Liver (tissue), 9 donors: Measurements from ENCODE around the gene FER. TPM values are rescaled to one million over a fixed set of nuclear protein-coding genes. Genes with fewer than 3 reads are reported as not detected.

ENCODE experiments used
- DNase-seq: peaks from one replicate; pipeline ENCODE4 v3.0.0-alpha.2; 2017; ENCODE audit warnings: low spot score
- H3K27ac ChIP-seq, 2 donors: one replicate each; pipeline ENCODE4 v1.7.0; 2013; ENCODE audit warnings: inconsistent platforms in 2 of 2, low read length in 2 of 2, control low read depth in 1 of 2, low read depth in 1 of 2, mild to moderate bottlenecking in 1 of 2
- H3K27me3 ChIP-seq, 4 donors: one replicate each; pipeline versions ENCODE4 v1.6.1 to v1.7.0; 2013; ENCODE audit warnings: low read length in 3 of 4, inconsistent platforms in 1 of 4, mild to moderate bottlenecking in 1 of 4, moderate library complexity in 1 of 4; ENCODE audit not compliant: control insufficient read depth in 4 of 4, insufficient read depth in 4 of 4
- H3K36me3 ChIP-seq, 4 donors: one replicate each; pipeline versions ENCODE4 v1.6.1 to v1.7.0; 2013; ENCODE audit warnings: low read length in 3 of 4, mild to moderate bottlenecking in 3 of 4, low read depth in 1 of 4, moderate library complexity in 1 of 4; ENCODE audit not compliant: control insufficient read depth in 4 of 4, insufficient read depth in 3 of 4
- H3K4me1 ChIP-seq, 4 donors: one replicate each; pipeline versions ENCODE4 v1.6.1 to v1.7.0; 2013; ENCODE audit warnings: low read length in 3 of 4, mild to moderate bottlenecking in 3 of 4, moderate library complexity in 1 of 4; ENCODE audit not compliant: control insufficient read depth in 4 of 4, insufficient read depth in 4 of 4
- H3K4me3 ChIP-seq, 3 donors: one replicate each; pipeline versions ENCODE4 v1.6.1 to v1.7.0; 2013; ENCODE audit warnings: low read length in 3 of 3, control low read depth in 1 of 3, low read depth in 1 of 3, mild to moderate bottlenecking in 1 of 3
- H3K9ac ChIP-seq, 2 donors: one replicate each; pipeline ENCODE4 v1.7.0; 2013; ENCODE audit warnings: low read length in 2 of 2, mild to moderate bottlenecking in 2 of 2, moderate library complexity in 2 of 2, control low read depth in 1 of 2, low read depth in 1 of 2
- H3K9me3 ChIP-seq, 4 donors: one replicate each; pipeline versions ENCODE4 v1.6.1 to v1.7.0; 2013; ENCODE audit warnings: low read length in 3 of 4; ENCODE audit not compliant: control insufficient read depth in 4 of 4
- EGR1 ChIP-seq, 2 donors: IDR thresholded peaks; 2 replicates each; pipeline ENCODE4 v1.6.1; 2016 to 2018; ENCODE audit warnings: antibody characterized with exemption in 2 of 2, low read depth in 2 of 2
- FOXA1 ChIP-seq: IDR thresholded peaks from 2 replicates; pipeline ENCODE4 v1.6.1; 2016; ENCODE audit warnings: antibody characterized with exemption
- FOXA2 ChIP-seq: IDR thresholded peaks from 2 replicates; pipeline ENCODE4 v1.6.1; 2016; ENCODE audit warnings: antibody characterized with exemption
- GABPA ChIP-seq, 2 donors: IDR thresholded peaks in 1 of 2; conservative IDR thresholded peaks in 1 of 2; 2 replicates each; pipeline ENCODE4 v1.6.1; 2016; ENCODE audit warnings: antibody characterized with exemption in 2 of 2, mild to moderate bottlenecking in 1 of 2, moderate library complexity in 1 of 2
- HNF4A ChIP-seq, 2 donors: conservative IDR thresholded peaks; 2 replicates each; pipeline ENCODE4 v1.6.1; 2016; ENCODE audit warnings: antibody characterized with exemption in 2 of 2, mild to moderate bottlenecking in 2 of 2
- HNF4G ChIP-seq: IDR thresholded peaks from 2 replicates; pipeline ENCODE4 v1.6.1; 2016; ENCODE audit warnings: antibody characterized with exemption
- JUND ChIP-seq, 2 donors: IDR thresholded peaks; 2 replicates each; pipeline ENCODE4 v1.6.1; 2016; ENCODE audit warnings: antibody characterized with exemption in 2 of 2
- MAX ChIP-seq: IDR thresholded peaks from 2 replicates; pipeline ENCODE4 v1.6.1; 2016; ENCODE audit warnings: antibody characterized with exemption
- NR2F2 ChIP-seq: IDR thresholded peaks from 2 replicates; pipeline ENCODE4 v1.6.1; 2016; ENCODE audit warnings: antibody characterized with exemption
- RAD21 ChIP-seq, 2 donors: IDR thresholded peaks; 2 replicates each; pipeline ENCODE4 v1.6.1; 2016; ENCODE audit warnings: antibody characterized with exemption in 2 of 2, mild to moderate bottlenecking in 2 of 2
- REST ChIP-seq: IDR thresholded peaks from 2 replicates; pipeline ENCODE4 v1.6.1; 2016; ENCODE audit warnings: antibody characterized with exemption, mild to moderate bottlenecking
- RXRA ChIP-seq, 2 donors: IDR thresholded peaks; 2 replicates each; pipeline ENCODE4 v1.6.1; 2017 to 2018; ENCODE audit warnings: antibody characterized with exemption in 2 of 2, mild to moderate bottlenecking in 1 of 2
- SP1 ChIP-seq: IDR thresholded peaks from 2 replicates; pipeline ENCODE4 v1.6.1; 2018; ENCODE audit warnings: antibody characterized with exemption, mild to moderate bottlenecking
- TAF1 ChIP-seq: conservative IDR thresholded peaks from 2 replicates; pipeline ENCODE4 v1.6.1; 2016; ENCODE audit warnings: antibody characterized with exemption, mild to moderate bottlenecking
- YY1 ChIP-seq: IDR thresholded peaks from 2 replicates; pipeline ENCODE4 v1.6.1; 2016; ENCODE audit warnings: antibody characterized with exemption, mild to moderate bottlenecking
- WGBS: extraction: QIAGEN DNeasy Blood & Tissue Kit; methylation state at CpG from one replicate; pipeline ENCODE4 v1.1.7; 2013; 5-methylcytosine and 5-hydroxymethylcytosine counted together
- polyA plus RNA-seq, 2 donors: library from polyadenylated mRNA; stranded (reverse) in 1 of 2; unstranded in 1 of 2; fragments of 200-250 nt in 1 of 2; fragments of >200 nt in 1 of 2; fragmentation: Nextera tagmentation in 1 of 2; extraction: Ambion mirVana in 1 of 2; gene quantifications; one replicate each; pipeline versions ENCODE4 v1.2.1 to v1.2.3, GENCODE V29; 2013 to 2015
- total RNA-seq, 2 donors: library from RNA; depleted of rRNA; stranded (reverse); fragments of >200 nt; gene quantifications; one replicate each; pipeline ENCODE4 v1.2.3, GENCODE V29; 2014
- TF ChIP-seq, protein P1 (sequence below): IDR thresholded peaks from 2 replicates; pipeline ENCODE4 v1.6.1; 2016; ENCODE audit warnings: antibody characterized with exemption
- TF ChIP-seq, protein P2 (sequence below): IDR thresholded peaks from 2 replicates; pipeline ENCODE4 v1.6.1; 2016; ENCODE audit warnings: antibody characterized with exemption
- TF ChIP-seq, protein P3 (sequence below): fragments of 150-350 bp; IDR thresholded peaks from 2 replicates; pipeline ENCODE4 v1.5.1; 2017; ENCODE audit warnings: improper control_type of control experiment, low read depth, low read length; ENCODE audit not compliant: missing input control
- donor health status: healthy.
- donor health status: healthy.
- donor health status: healthy.
- donor health status: healthy.
- donor health status: healthy.

Gene FER
- total and polyA plus RNA-seq, 4 donors, result 0.83 to 9.8 (median 5.9) TPM

DNA sequence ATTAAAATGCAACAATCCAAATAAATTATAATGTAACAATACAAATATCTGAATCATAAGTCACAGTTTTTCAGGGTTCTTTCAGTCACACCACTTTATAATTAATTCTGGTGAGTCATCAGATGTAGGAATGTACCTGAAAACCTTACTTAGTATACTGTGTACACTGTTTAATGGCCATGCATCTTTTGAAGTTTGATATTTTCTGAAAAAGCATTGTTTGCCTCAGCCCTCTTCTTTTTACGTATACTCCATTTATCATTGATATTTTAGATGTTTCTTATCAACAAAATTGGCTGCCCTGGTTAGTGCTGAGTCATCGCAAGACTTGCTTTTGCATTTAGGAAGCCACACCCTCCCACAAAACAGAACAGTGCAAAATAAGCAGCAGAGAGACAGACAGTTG lies 443.5 kb downstream of the FER start:
- Histone ChIP-seq H3K36me3 (peaks cover 2 to 5% (median 4%) of the 10 kb centered on the region in 4 donors), H3K9me3 (no peaks in the 10 kb centered on the region), H3K4me1 (peaks cover 0 to 2% (median 0%) of the 10 kb centered on the region in 4 donors), H3K27ac (no peak overlapping the region), H3K9ac (no peak overlapping the region), H3K4me3 (no peak overlapping the region), H3K27me3 (no peaks in the 10 kb centered on the region)
- WGBS, result 38% methylated on average over 2 of the region's 2 CpGs
- no peak for DNase-seq
- TF ChIP-seq YY1, result no peak
- TF ChIP-seq, protein P1, sequence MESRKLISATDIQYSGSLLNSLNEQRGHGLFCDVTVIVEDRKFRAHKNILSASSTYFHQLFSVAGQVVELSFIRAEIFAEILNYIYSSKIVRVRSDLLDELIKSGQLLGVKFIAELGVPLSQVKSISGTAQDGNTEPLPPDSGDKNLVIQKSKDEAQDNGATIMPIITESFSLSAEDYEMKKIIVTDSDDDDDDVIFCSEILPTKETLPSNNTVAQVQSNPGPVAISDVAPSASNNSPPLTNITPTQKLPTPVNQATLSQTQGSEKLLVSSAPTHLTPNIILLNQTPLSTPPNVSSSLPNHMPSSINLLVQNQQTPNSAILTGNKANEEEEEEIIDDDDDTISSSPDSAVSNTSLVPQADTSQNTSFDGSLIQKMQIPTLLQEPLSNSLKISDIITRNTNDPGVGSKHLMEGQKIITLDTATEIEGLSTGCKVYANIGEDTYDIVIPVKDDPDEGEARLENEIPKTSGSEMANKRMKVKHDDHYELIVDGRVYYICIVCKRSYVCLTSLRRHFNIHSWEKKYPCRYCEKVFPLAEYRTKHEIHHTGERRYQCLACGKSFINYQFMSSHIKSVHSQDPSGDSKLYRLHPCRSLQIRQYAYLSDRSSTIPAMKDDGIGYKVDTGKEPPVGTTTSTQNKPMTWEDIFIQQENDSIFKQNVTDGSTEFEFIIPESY, result no peak
- no peak for TF ChIP-seq TAF1
- TF ChIP-seq EGR1 (IDR thresholded peaks at IDR 0.05; ENCODE audit: low read depth in 2 of 2), result no peak
- no peak for TF ChIP-seq HNF4G
- no peak for TF ChIP-seq FOXA2
- TF ChIP-seq RXRA (IDR thresholded peaks at IDR 0.05), result no peak
- no peak for TF ChIP-seq HNF4A (conservative IDR thresholded peaks at IDR 0.05)
- TF ChIP-seq, protein P2, sequence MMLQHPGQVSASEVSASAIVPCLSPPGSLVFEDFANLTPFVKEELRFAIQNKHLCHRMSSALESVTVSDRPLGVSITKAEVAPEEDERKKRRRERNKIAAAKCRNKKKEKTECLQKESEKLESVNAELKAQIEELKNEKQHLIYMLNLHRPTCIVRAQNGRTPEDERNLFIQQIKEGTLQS, result no peak
- no peak for TF ChIP-seq RAD21 (IDR thresholded peaks at IDR 0.05)
- no peak for TF ChIP-seq REST
- no peak for TF ChIP-seq GABPA (IDR thresholded peaks at IDR 0.05 in 1 of 2, conservative IDR thresholded peaks at IDR 0.05 in 1 of 2)
- no peak for TF ChIP-seq SP1
- TF ChIP-seq MAX, result no peak
- TF ChIP-seq NR2F2, result no peak
- no peak for TF ChIP-seq JUND (IDR thresholded peaks at IDR 0.05)
- TF ChIP-seq, protein P3, sequence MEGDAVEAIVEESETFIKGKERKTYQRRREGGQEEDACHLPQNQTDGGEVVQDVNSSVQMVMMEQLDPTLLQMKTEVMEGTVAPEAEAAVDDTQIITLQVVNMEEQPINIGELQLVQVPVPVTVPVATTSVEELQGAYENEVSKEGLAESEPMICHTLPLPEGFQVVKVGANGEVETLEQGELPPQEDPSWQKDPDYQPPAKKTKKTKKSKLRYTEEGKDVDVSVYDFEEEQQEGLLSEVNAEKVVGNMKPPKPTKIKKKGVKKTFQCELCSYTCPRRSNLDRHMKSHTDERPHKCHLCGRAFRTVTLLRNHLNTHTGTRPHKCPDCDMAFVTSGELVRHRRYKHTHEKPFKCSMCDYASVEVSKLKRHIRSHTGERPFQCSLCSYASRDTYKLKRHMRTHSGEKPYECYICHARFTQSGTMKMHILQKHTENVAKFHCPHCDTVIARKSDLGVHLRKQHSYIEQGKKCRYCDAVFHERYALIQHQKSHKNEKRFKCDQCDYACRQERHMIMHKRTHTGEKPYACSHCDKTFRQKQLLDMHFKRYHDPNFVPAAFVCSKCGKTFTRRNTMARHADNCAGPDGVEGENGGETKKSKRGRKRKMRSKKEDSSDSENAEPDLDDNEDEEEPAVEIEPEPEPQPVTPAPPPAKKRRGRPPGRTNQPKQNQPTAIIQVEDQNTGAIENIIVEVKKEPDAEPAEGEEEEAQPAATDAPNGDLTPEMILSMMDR, result no peak
- no peak for TF ChIP-seq FOXA1
